ENCODE results near the gene MAST4.
A peak's percentile ranks its signal among the peaks of the same experiment; 100 is the strongest.

The MAST4 gene

GRCh38 chr5:66929281-66929680, 333.1 kb downstream of the MAST4 start:
- no peak overlapping the region for H3K4me3 ChIP-seq (ENCODE audit: low read depth, low read length)
- DNase-seq (ENCODE audit: low read depth): no peak
- TF ChIP-seq, protein P1, sequence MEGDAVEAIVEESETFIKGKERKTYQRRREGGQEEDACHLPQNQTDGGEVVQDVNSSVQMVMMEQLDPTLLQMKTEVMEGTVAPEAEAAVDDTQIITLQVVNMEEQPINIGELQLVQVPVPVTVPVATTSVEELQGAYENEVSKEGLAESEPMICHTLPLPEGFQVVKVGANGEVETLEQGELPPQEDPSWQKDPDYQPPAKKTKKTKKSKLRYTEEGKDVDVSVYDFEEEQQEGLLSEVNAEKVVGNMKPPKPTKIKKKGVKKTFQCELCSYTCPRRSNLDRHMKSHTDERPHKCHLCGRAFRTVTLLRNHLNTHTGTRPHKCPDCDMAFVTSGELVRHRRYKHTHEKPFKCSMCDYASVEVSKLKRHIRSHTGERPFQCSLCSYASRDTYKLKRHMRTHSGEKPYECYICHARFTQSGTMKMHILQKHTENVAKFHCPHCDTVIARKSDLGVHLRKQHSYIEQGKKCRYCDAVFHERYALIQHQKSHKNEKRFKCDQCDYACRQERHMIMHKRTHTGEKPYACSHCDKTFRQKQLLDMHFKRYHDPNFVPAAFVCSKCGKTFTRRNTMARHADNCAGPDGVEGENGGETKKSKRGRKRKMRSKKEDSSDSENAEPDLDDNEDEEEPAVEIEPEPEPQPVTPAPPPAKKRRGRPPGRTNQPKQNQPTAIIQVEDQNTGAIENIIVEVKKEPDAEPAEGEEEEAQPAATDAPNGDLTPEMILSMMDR (conservative IDR thresholded peaks at IDR 0.05; ENCODE audit: low read depth, low read length): no peak

DNA sequence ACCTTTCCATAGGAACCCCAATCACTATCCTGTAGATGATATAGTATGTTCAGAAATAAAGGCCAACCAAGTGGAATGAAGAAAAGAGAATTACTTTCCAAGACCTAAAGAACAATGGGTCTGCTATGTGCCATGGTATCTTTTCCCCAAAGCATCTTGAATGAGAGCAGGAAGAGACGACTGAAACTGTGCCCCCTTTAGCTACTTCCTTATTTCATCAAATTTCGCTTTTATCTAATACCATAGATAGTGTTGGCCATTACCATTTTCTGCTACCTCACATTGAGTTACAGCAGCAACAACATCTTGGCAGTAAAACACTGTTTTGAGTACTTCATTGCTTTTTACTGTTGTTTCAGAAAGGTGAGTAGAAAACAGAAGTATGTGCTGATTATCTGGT, 333.8 kb downstream of the MAST4 start:
- no peak overlapping the region for H3K4me3 ChIP-seq (ENCODE audit: low read depth, low read length)
- DNase-seq (ENCODE audit: low read depth): no peak
- TF ChIP-seq, protein P1 (conservative IDR thresholded peaks at IDR 0.05; ENCODE audit: low read depth, low read length): no peak

GRCh38 chr5:66931651-66932050, 335.5 kb downstream of the MAST4 start:
- DNase-seq (ENCODE audit: low read depth): no peak
- TF ChIP-seq, protein P1 (conservative IDR thresholded peaks at IDR 0.05; ENCODE audit: low read depth, low read length): no peak

GRCh38 chr5:66932457-66932856, 336.3 kb downstream of the MAST4 start:
- TF ChIP-seq, protein P1 (conservative IDR thresholded peaks at IDR 0.05; ENCODE audit: low read depth, low read length): no peak
- DNase-seq (ENCODE audit: low read depth): peak; percentile 11
- no peak overlapping the region for H3K4me3 ChIP-seq (ENCODE audit: low read depth, low read length)

More at GRCh38 chr5:66931651-66932050, 335.5 kb downstream of the MAST4 start:
- no peak overlapping the region for H3K4me3 ChIP-seq (ENCODE audit: low read depth, low read length)

DNA sequence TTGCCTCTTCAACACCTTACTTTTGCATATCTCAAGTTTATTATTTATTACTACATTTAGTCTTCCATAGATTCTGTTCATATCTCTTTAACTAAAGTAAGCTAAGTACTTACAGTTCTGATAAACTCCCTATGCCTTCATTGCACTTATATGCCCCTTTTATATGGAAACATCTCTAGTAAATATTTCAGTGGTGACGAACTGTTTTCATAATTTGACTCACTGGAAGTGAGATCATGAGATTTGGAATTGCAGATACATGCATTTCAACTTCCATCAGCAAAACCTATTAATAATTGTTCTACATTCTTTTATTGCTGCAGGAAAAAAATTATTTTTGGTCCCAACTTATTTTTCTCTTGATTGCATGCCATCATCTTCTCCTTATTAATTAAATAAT, 336.9 kb downstream of the MAST4 start:
- TF ChIP-seq, protein P1 (conservative IDR thresholded peaks at IDR 0.05; ENCODE audit: low read depth, low read length): no peak
- no peak overlapping the region for H3K4me3 ChIP-seq (ENCODE audit: low read depth, low read length)

GRCh38 chr5:66939094-66939493, 342.9 kb downstream of the MAST4 start:
- TF ChIP-seq, protein P1 (conservative IDR thresholded peaks at IDR 0.05; ENCODE audit: low read depth, low read length): no peak
- no peak for DNase-seq (ENCODE audit: low read depth)
- no peak overlapping the region for H3K4me3 ChIP-seq (ENCODE audit: low read depth, low read length)

More for the DNA sequence above, 336.9 kb downstream of the MAST4 start:
- peak; percentile 64 for DNase-seq (ENCODE audit: low read depth)

Measured in choroid plexus epithelial cell (primary cell).